Ovary (tissue), 10 donors: ENCODE results near the gene GP1BA. TPM values are rescaled to one million over a fixed set of nuclear protein-coding genes. Genes with fewer than 3 reads are reported as not detected.

Experiments
- DNase-seq, 5 donors: peaks; one replicate each; pipeline ENCODE4 v3.0.0-alpha.2; 2019 to 2020
- H3K27ac ChIP-seq, 2 donors: fragments of 200-600 bp; one replicate each; pipeline versions ENCODE4 v1.5.1 to v1.8.0; 2019 to 2022
- H3K27me3 ChIP-seq: fragments of 200-600 bp; one replicate; pipeline ENCODE4 v1.8.0; 2022
- H3K36me3 ChIP-seq: fragments of 200-600 bp; sonication (generic); one replicate; pipeline ENCODE4 v1.5.1; 2019
- H3K4me1 ChIP-seq: one replicate; pipeline ENCODE4 v1.8.1; 2013; ENCODE audit warnings: mild to moderate bottlenecking, moderate library complexity; ENCODE audit not compliant: insufficient read depth
- H3K4me3 ChIP-seq: fragments of 200-600 bp; sonication (generic); one replicate; pipeline ENCODE4 v1.5.1; 2017
- H3K9me3 ChIP-seq, 2 donors: fragments of 200-600 bp in 1 of 2; sonication (generic) in 1 of 2; one replicate each; pipeline versions ENCODE4 v1.5.1 to v1.8.1; 2013 to 2019; ENCODE audit warnings: mild to moderate bottlenecking in 1 of 2, moderate library complexity in 1 of 2
- CTCF ChIP-seq, 3 donors: fragments of 450-650 bp in 2 of 3; fragments of 200-600 bp in 1 of 3; IDR thresholded peaks; one replicate each; pipeline versions ENCODE4 v1.5.1 to v1.8.0; 2016 to 2022; ENCODE audit warnings: antibody characterized with exemption in 3 of 3, mild to moderate bottlenecking in 1 of 3
- EP300 ChIP-seq: sonication (generic); formaldehyde crosslinking; IDR thresholded peaks from one replicate; pipeline ENCODE4 v1.6.1; 2017; ENCODE audit warnings: antibody characterized with exemption
- POLR2A ChIP-seq: fragments of 450-650 bp; IDR thresholded peaks from one replicate; pipeline ENCODE4 v1.6.1; 2017; ENCODE audit warnings: antibody characterized with exemption, mild to moderate bottlenecking, moderate library complexity
- WGBS, 3 donors: extraction: QIAGEN DNeasy Blood & Tissue Kit in 1 of 3; methylation state at CpG; one replicate each; pipeline versions ENCODE4 v1.1.5 to v1.1.7; 2013 to 2017; 5-methylcytosine and 5-hydroxymethylcytosine counted together
- intact Hi-C, 4 donors: fragments of 100-400 bp; cut with DNase I; formaldehyde crosslinking; loops; one replicate each; pipeline versions ENCODE4 v1.11.0 to v1.15.1; 2022 to 2023
- long read RNA-seq, 3 donors: library from polyadenylated mRNA in 2 of 3; unstranded in 2 of 3; transcript quantifications; one replicate each; pipeline ENCODE4 v2.0.0 and lab custom pipeline, GENCODE V29; 2021 to 2026
- polyA plus RNA-seq, 2 donors: library from polyadenylated mRNA; stranded (reverse); fragments of 200-250 nt in 1 of 2; fragments of 350-450 nt in 1 of 2; fragmentation: Illumina TruSeq in 1 of 2; extraction: RNeasy Lipid Tissue Mini Kit (QIAGEN cat#74804) in 1 of 2; gene quantifications; one replicate each; pipeline ENCODE4 v1.2.3, GENCODE V29; 2013 to 2014
- total RNA-seq, 7 donors: library from RNA; depleted of rRNA in 2 of 7; stranded (reverse); fragments of >200 nt in 2 of 7; fragmentation: NEBNext Ultra II Directional in 3 of 7; extraction: Animal tissue kit (Norgen Biotek cat#: 25700) in 3 of 7; gene quantifications; one replicate each; pipeline versions ENCODE4 v1.1.0 to v1.2.4, GENCODE V29; 2016 to 2023
- donor health status: DM: no; HTN: no; CAD: no; lungs with moderate emphysema.
- donor health status: DM: no; HTN: no; CAD: no.
- donor health status: Bipolar disorder and iron deficiency.
- donor health status: DM: yes; HTN: yes; CAD: no.
- donor health status: DM: no; HTN: no; CAD: no.
- donor health status: DM: yes; HTN: yes; CAD: no.

Gene GP1BA
- total RNA-seq (under 1 TPM in 1 of 7 donors, not detected in 6; 0.10 TPM), polyA plus RNA-seq (under 1 TPM in 1 of 2 donors, not detected in 1; 0.04 TPM)
- long read RNA-seq, donor 1, partial matches to known transcripts: 0 of 6 reads
- long read RNA-seq, donor 1, other reads (novel, unspliced or antisense): 6 of 6 reads
- long read RNA-seq, donor 2: 0 reads
- long read RNA-seq, donor 3, partial matches to known transcripts: 0 of 4 reads
- long read RNA-seq, donor 3, other reads (novel, unspliced or antisense): 4 of 4 reads

DNA sequence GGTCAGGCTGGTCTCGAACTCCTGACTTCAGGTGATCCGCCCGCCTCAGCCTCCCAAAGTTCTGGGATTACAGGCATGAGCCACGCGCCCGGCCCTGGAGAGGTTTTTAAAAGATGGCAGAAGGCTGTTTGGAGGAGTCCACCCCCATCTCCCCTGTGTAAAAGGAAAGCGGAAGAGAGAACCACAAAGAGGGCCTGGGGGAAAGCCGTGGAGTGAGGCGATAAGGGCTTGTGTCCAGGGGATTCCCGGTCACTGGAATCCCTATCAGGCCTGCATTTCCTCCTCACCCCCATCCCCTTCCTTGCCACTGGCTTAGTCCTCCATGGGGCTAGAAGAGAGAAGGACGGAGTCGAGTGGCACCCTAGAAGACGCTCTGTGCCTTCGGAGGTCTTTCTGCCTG, at the start of gene GP1BA:
GP1BA (plus strand) TSS at position 315 of the 400 bp plus-strand sequence. CDS start 328 bp downstream, outside the sequence.
- H3K27me3 ChIP-seq: no peaks in the 10 kb centered on the region
- 78 to 84% (median 78%) methylated on average over 14 of the region's 14 CpGs for WGBS, 3 donors
- no peak within 1 kb of the TSS for H3K4me3 ChIP-seq
- H3K36me3 ChIP-seq: no peaks in the 10 kb centered on the region
- intact Hi-C loops: no loop called here
- no peaks in the 10 kb centered on the region for H3K9me3 ChIP-seq
- no peak within 1 kb of the TSS for H3K27ac ChIP-seq
- DNase-seq: no peak
- TF ChIP-seq POLR2A: no peak
- TF ChIP-seq CTCF (IDR thresholded peaks at IDR 0.05): no peak
- no peak for TF ChIP-seq EP300
- peaks cover 1% of the 10 kb centered on the region for H3K4me1 ChIP-seq

GRCh38 chr17:4884489-4884888, 47.6 kb upstream of the GP1BA start:
- intact Hi-C loops: no loop called here
- no peak overlapping the region for H3K4me3 ChIP-seq
- no peaks in the 10 kb centered on the region for H3K27me3 ChIP-seq
- H3K9me3 ChIP-seq: no peaks in the 10 kb centered on the region
- 95 to 100% (median 96%) methylated on average over 4 of the region's 4 CpGs for WGBS, 3 donors
- DNase-seq: no peak
- no peaks in the 10 kb centered on the region for H3K36me3 ChIP-seq
- no peak overlapping the region for H3K27ac ChIP-seq
- H3K4me1 ChIP-seq: peaks cover 3% of the 10 kb centered on the region
- no peak for TF ChIP-seq CTCF (IDR thresholded peaks at IDR 0.05)
- TF ChIP-seq EP300: no peak
- TF ChIP-seq POLR2A: no peak

- TF ChIP-seq EP300 (no peak), CTCF (IDR thresholded peaks at IDR 0.05) (no peak), POLR2A (no peak)
- 90 to 96% (median 92%) methylated on average over 12 of the region's 12 CpGs for WGBS, 3 donors
- no peaks in the 10 kb centered on the region for H3K27me3 ChIP-seq
- no peak overlapping the region for H3K4me3 ChIP-seq
- H3K27ac ChIP-seq: no peak overlapping the region
- H3K36me3 ChIP-seq: no peaks in the 10 kb centered on the region
- intact Hi-C loops: loop anchor here in 2 of 4 donors (5.0 kb wide), 2 partner anchors 45 to 100 kb away; partner anchors contain the start of genes GLTPD2 (in 1 of the 2) and VMO1 (in 1 of the 2)
- no peak for DNase-seq
- no peaks in the 10 kb centered on the region for H3K9me3 ChIP-seq
- H3K4me1 ChIP-seq: peaks cover 1% of the 10 kb centered on the region
These were observed 45.2 kb upstream of the GP1BA start for GRCh38 chr17:4886830-4887229.

DNA sequence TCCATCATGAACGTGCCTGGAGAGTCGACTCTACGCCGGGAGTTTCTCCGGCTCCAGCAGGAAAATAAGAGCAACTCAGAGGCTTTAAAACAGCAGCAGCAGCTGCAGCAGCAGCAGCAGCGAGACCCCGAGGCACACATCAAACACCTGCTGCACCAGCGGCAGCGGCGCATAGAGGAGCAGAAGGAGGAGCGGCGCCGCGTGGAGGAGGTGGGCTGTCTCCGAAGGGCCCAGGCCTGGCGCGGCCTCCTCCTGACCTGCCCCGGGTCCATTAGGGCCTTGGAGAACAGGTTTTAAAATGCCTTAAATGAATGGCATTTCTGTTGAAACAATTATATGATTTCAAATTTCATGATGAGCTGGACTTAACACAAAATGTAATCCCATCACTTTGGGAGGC, 44.5 kb upstream of the GP1BA start:
- intact Hi-C loops: loop anchor here in 2 of 4 donors (5.0 kb wide), 2 partner anchors 45 to 100 kb away; partner anchors contain the start of genes GLTPD2 (in 1 of the 2) and VMO1 (in 1 of the 2)
- H3K4me1 ChIP-seq: no peaks in the 10 kb centered on the region
- TF ChIP-seq POLR2A (no peak), CTCF (IDR thresholded peaks at IDR 0.05) (no peak), EP300 (no peak)
- H3K9me3 ChIP-seq: no peaks in the 10 kb centered on the region
- H3K27ac ChIP-seq: no peak overlapping the region
- 85 to 89% (median 86%) methylated on average over 18 of the region's 18 CpGs for WGBS, 3 donors
- no peak overlapping the region for H3K4me3 ChIP-seq
- H3K27me3 ChIP-seq: no peaks in the 10 kb centered on the region
- DNase-seq: no peak
- no peaks in the 10 kb centered on the region for H3K36me3 ChIP-seq
